Urinary bladder (tissue), 4 donors: ENCODE results near the gene IFITM1. TPM values are rescaled to one million over a fixed set of nuclear protein-coding genes. Genes with fewer than 3 reads are reported as not detected.
A peak's percentile ranks its signal among the peaks of the same experiment; 100 is the strongest.
"Not testable (repeated sequence)": the region's sequence is repeated elsewhere in the genome, so short reads cannot be mapped to it uniquely, and the experiment has no call there.

Experiments
- DNase-seq: peaks from one replicate; pipeline ENCODE4 v3.0.0-alpha.2; 2015; ENCODE audit errors: extremely low spot score
- H3K27ac ChIP-seq: one replicate; pipeline ENCODE4 v1.5.1; 2013; ENCODE audit warnings: low read depth, mild to moderate bottlenecking, moderate library complexity
- H3K36me3 ChIP-seq: one replicate; pipeline ENCODE4 v1.6.1; 2013; ENCODE audit warnings: mild to moderate bottlenecking, moderate library complexity; ENCODE audit not compliant: insufficient read depth
- H3K4me1 ChIP-seq: one replicate; pipeline ENCODE4 v1.6.1; 2013; ENCODE audit warnings: mild to moderate bottlenecking, moderate library complexity; ENCODE audit not compliant: insufficient read depth
- H3K4me3 ChIP-seq: one replicate; pipeline ENCODE4 v1.5.1; 2013; ENCODE audit warnings: low read depth, low read length
- WGBS: extraction: QIAGEN DNeasy Blood & Tissue Kit; methylation state at CpG from one replicate; pipeline ENCODE4 v1.1.7; 2013; 5-methylcytosine and 5-hydroxymethylcytosine counted together
- polyA plus RNA-seq: library from polyadenylated mRNA; stranded (reverse); fragments of 200-250 nt; gene quantifications from one replicate; pipeline ENCODE4 v1.2.3, GENCODE V29; 2013
- total RNA-seq: library from RNA; depleted of rRNA; stranded (reverse); fragments of >200 nt; gene quantifications from one replicate; pipeline ENCODE4 v1.2.3, GENCODE V29; 2014
- donor health status: healthy with polysubstance abuse.
- donor health status: healthy.

Gene IFITM1
- total and polyA plus RNA-seq, 2 donors: 20.9 to 599 TPM

DNA sequence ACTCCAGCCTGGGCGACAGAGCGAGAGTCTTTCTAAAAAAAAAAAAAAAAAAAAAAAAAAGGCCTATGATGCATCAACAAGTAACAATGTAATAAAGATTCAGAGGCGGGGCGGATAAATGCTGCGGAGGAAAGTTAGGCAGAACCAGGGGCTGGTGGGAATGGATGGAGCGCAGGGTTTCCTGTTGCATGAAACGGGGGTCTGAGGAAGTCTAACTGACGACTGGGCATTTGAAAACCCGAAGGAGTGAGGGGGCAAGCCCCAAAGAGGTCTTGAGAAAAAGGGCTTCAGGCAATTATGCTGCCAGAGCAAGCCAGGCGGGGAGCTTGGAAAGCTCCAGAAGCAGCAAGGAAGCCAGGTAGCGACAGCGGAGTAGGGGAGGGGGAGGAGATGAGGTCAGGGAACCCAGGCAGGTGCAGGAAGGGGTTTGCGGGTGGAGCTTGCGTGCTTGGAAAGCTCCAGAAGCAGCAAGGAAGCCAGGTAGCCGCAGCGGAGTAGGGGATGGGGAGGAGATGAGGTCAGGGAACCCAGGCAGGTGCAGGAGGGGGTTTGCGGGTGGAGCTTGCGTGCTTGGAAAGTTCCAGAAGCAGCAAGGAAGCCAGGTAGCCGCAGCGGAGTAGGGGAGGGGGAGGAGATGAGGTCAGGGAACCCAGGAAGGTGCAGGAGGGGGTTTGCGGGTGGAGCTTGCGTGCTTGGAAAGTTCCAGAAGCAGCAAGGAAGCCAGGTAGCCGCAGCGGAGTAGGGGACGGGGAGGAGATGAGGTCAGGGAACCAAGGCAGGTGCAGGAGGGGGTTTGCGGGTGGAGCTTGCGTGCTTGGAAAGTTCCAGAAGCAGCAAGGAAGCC is 26.6 kb upstream of the IFITM1 start:
- H3K4me3 ChIP-seq, H3K27ac ChIP-seq, H3K36me3 ChIP-seq, DNase-seq, H3K4me1 ChIP-seq: not testable (repeated sequence)
- WGBS: 87% methylated on average over 27 of the region's 27 CpGs

GRCh38 chr11:287821-288477 is 25.9 kb upstream of the IFITM1 start:
- H3K4me3 ChIP-seq: peak overlapping the region; percentile 63
- no peaks in the 10 kb centered on the region for H3K4me1 ChIP-seq
- H3K27ac ChIP-seq: no peak overlapping the region
- no peak for DNase-seq
- H3K36me3 ChIP-seq: no peaks in the 10 kb centered on the region
- 26% methylated on average over 41 of the region's 41 CpGs for WGBS

- no peak for DNase-seq
- Histone ChIP-seq H3K36me3 (no peaks in the 10 kb centered on the region), H3K4me3 (peak within 1 kb of the TSS; percentile 63), H3K4me1 (no peaks in the 10 kb centered on the region), H3K27ac (no peak within 1 kb of the TSS)
- WGBS: under 1% methylated on average over 112 of the region's 112 CpGs
These were observed 25.1 kb upstream of the IFITM1 start, which contains the start of gene PGGHG for GRCh38 chr11:288478-289397. Gene PGGHG, plus strand, starts transcription at chr11:289126. Its CDS starts 691 bp downstream, at chr11:289817.

DNA sequence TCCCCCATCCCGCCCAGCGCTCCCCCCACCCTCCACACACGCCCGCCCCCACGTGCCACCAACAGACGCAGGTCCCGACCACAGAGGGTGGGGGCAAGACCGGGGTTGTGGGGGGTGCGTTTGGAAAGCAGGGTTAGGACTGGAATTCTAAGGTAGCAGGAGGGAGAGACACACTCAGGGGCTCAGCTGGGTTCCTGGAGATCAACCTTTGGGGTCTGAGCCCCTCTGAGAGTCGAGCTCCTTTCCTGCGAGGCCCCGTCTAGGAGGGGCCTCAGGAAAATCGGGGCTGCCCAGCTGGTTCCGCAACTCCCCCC is 24.5 kb upstream of the IFITM1 start:
- H3K36me3 ChIP-seq: no peaks in the 10 kb centered on the region
- no peak overlapping the region for H3K27ac ChIP-seq
- WGBS: 17% methylated on average over 14 of the region's 14 CpGs
- H3K4me3 ChIP-seq: peak overlapping the region; percentile 63
- no peaks in the 10 kb centered on the region for H3K4me1 ChIP-seq
- DNase-seq: no peak

DNA sequence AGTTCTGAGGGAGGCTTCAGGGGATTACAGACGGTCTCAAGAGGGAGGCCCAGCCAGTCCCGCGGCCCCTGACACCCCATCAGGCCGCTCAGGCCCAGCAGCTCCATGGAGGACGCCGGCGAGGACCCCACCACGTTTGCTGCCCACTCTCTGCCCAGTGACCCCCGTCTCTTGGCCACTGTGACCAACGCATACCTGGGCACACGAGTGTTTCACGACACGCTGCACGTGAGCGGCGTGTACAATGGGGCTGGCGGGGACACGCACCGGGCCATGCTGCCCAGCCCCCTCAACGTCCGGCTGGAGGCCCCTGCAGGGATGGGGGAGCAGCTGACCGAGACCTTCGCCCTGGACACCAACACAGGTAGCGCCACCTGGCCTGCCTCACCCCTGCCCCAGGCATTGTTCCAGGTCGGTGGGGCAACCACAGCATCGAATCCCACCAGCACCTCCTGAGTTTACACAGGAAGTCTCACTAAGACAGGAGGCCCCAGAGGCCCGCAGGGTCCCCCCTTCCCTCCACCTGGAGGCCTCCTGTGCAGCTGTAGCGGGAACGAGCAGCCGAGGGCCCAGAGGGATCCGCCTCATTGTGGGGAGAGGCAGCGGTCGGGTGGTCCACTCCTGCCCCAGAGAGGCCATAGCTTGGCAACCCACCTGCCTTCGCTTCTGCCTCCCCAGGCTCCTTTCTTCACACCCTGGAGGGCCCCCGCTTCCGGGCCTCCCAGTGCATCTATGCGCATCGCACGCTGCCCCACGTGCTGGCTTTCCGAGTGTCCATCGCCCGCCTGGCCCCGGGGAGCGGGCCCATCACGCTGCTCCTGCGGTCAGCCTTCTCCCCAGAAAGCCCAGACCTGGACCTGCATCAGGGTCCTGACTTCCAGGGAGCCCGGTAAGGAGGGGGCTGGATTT is 23.9 kb upstream of the IFITM1 start:
- no peak for DNase-seq
- Histone ChIP-seq H3K36me3 (no peaks in the 10 kb centered on the region), H3K4me1 (no peaks in the 10 kb centered on the region), H3K27ac (no peak overlapping the region), H3K4me3 (peak overlapping the region; percentile 63)
- WGBS: 89% methylated on average over 48 of the region's 48 CpGs

DNA sequence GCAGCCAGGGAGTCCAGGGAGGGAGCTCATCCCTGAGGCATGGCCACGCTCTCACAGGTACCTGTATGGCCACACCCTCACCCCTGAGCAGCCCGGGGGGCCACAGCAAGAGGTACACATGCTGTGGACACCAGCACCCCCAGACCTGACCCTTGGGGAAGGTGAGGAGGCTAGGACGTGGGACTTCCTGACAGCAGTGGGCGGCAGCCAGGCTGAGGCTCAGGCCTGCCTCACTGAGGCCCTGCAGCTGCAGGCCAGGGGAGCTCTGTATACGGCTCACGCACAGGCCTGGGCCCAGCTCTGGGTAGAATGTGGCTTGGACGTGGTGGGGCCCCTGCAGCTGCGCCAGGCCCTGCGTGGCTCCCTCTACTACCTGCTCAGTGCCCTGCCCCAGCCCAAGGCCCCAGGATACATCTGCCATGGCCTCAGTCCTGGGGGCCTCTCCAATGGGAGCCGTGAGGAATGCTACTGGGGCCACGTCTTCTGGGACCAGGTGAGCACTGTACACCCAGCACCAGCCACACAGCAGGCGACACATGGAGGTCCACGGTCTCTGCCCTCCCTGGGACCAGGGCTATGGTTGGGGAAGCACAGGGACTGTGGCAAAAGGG is 23.1 kb upstream of the IFITM1 start:
- no peak for DNase-seq
- Histone ChIP-seq H3K4me1 (no peaks in the 10 kb centered on the region), H3K36me3 (no peaks in the 10 kb centered on the region), H3K4me3 (no peak overlapping the region), H3K27ac (no peak overlapping the region)
- 89% methylated on average over 13 of the region's 13 CpGs for WGBS

GRCh38 chr11:291281-292210 is 22.3 kb upstream of the IFITM1 start:
- DNase-seq: no peak
- 87% methylated on average over 44 of the region's 44 CpGs for WGBS
- Histone ChIP-seq H3K36me3 (no peaks in the 10 kb centered on the region), H3K4me1 (no peaks in the 10 kb centered on the region), H3K4me3 (no peak overlapping the region), H3K27ac (no peak overlapping the region)

GRCh38 chr11:292211-293121 is 21.4 kb upstream of the IFITM1 start:
- no peaks in the 10 kb centered on the region for H3K4me1 ChIP-seq
- H3K4me3 ChIP-seq: no peak overlapping the region
- 90% methylated on average over 29 of the region's 29 CpGs for WGBS
- DNase-seq: no peak
- no peak overlapping the region for H3K27ac ChIP-seq
- no peaks in the 10 kb centered on the region for H3K36me3 ChIP-seq

DNA sequence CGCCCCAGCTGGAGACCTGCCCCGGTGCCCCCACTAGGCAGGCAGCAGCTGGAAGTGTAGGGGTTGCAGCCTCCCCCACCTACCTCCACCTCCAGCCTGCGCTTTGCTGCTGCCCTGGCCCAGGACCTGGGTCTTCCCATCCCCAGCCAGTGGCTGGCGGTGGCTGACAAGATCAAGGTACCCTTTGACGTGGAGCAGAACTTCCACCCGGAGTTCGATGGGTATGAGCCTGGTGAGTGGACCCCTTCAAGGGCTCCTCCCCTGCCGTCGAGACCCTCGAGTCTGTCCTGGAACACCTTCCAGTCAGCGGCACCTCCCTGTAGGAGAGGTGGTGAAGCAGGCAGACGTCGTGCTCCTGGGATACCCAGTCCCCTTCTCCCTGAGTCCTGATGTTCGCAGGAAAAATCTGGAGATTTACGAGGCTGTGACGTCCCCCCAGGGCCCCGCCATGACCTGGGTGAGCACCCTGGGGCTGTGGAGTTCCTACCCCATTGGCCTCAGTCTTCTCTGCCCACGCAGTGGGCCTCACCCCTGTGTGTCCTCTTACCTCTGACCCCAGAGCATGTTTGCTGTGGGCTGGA is 20.5 kb upstream of the IFITM1 start:
- 84% methylated on average over 18 of the region's 18 CpGs for WGBS
- no peak overlapping the region for H3K27ac ChIP-seq
- no peak for DNase-seq
- H3K4me1 ChIP-seq: no peaks in the 10 kb centered on the region
- no peak overlapping the region for H3K4me3 ChIP-seq
- no peaks in the 10 kb centered on the region for H3K36me3 ChIP-seq

GRCh38 chr11:293852-294661 is 19.8 kb upstream of the IFITM1 start:
- Histone ChIP-seq H3K36me3 (no peaks in the 10 kb centered on the region), H3K4me3 (no peak overlapping the region), H3K27ac (no peak overlapping the region), H3K4me1 (no peaks in the 10 kb centered on the region)
- DNase-seq: no peak
- WGBS: 90% methylated on average over 27 of the region's 27 CpGs
